Fibroblast of lung (primary cell): ENCODE data around the gene CCDC174. TPM values are rescaled to one million over a fixed set of nuclear protein-coding genes. Genes with fewer than 3 reads are reported as not detected.

ENCODE experiments used
- DNase-seq, 2 donors: peaks; one replicate each; pipeline versions ENCODE4 v3.0.0 to v3.0.0-alpha.2; 2010; ENCODE audit warnings: low read depth in 2 of 2
- H2AFZ ChIP-seq: 2 replicates; pipeline ENCODE4 v1.5.1; 2012; ENCODE audit warnings: low read length, control low read depth, inconsistent platforms
- H3K27ac ChIP-seq: 2 replicates; pipeline ENCODE4 v1.5.1; 2011; ENCODE audit warnings: low read length, control low read depth; ENCODE audit not compliant: insufficient read depth
- H3K27me3 ChIP-seq: 2 replicates; pipeline ENCODE4 v1.5.1; 2011; ENCODE audit warnings: mild to moderate bottlenecking, low read length; ENCODE audit not compliant: control insufficient read depth, insufficient read depth
- H3K36me3 ChIP-seq: 2 replicates; pipeline ENCODE4 v1.5.1; 2011; ENCODE audit warnings: low read length; ENCODE audit not compliant: control insufficient read depth, insufficient read depth
- H3K4me1 ChIP-seq: 2 replicates; pipeline ENCODE4 v1.5.1; 2011; ENCODE audit warnings: low read length; ENCODE audit not compliant: control insufficient read depth, insufficient read depth; ENCODE audit errors: extremely low read depth
- H3K4me2 ChIP-seq: 2 replicates; pipeline ENCODE4 v1.5.1; 2011; ENCODE audit warnings: low read length, control low read depth; ENCODE audit not compliant: insufficient read depth; ENCODE audit errors: extremely low read depth
- H3K4me3 ChIP-seq, 4 experiments: fragments of 200-600 bp in 1 of 4; sonication (generic) in 1 of 4; replicated peaks in 1 of 4; 2 replicates each; pipeline ENCODE4 v1.5.1; 2011 to 2016; ENCODE audit warnings: low read length in 4 of 4, low read depth in 3 of 4, mild to moderate bottlenecking in 3 of 4, control low read depth in 2 of 4, inconsistent platforms in 1 of 4, mixed read lengths in 1 of 4; ENCODE audit not compliant: insufficient read depth in 1 of 4; ENCODE audit errors: control extremely low read depth in 1 of 4
- H3K79me2 ChIP-seq: 2 replicates; pipeline ENCODE4 v1.5.1; 2012; ENCODE audit warnings: mild to moderate bottlenecking, low read length, inconsistent platforms; ENCODE audit not compliant: control insufficient read depth, insufficient read depth
- H3K9ac ChIP-seq: 2 replicates; pipeline ENCODE4 v1.5.1; 2011; ENCODE audit warnings: mild to moderate bottlenecking, low read length, control low read depth; ENCODE audit not compliant: insufficient read depth
- H3K9me3 ChIP-seq: 2 replicates; pipeline ENCODE4 v1.5.1; 2012; ENCODE audit warnings: low read depth, low read length; ENCODE audit not compliant: control insufficient read depth, insufficient read depth
- H4K20me1 ChIP-seq: 2 replicates; pipeline ENCODE4 v1.5.1; 2011; ENCODE audit warnings: low read length; ENCODE audit not compliant: control insufficient read depth, insufficient read depth; ENCODE audit errors: extremely low read depth
- CTCF ChIP-seq, 2 donors: IDR thresholded peaks in 1 of 2; conservative IDR thresholded peaks in 1 of 2; 1 replicate in 1 of 2; 2 replicates in 1 of 2; pipeline ENCODE4 v1.5.1; 2011 to 2012; ENCODE audit warnings: low read length in 2 of 2, control low read depth in 1 of 2, inconsistent platforms in 1 of 2, low read depth in 1 of 2, mild to moderate bottlenecking in 1 of 2
- EZH2 ChIP-seq: IDR thresholded peaks from 2 replicates; pipeline ENCODE4 v1.5.1; 2012; ENCODE audit warnings: low read length, control low read depth, mild to moderate bottlenecking; ENCODE audit errors: missing control alignments
- polyA plus RNA-seq, 2 donors: library from polyadenylated mRNA; depleted of rRNA in 1 of 2; stranded (reverse) in 1 of 2; unstranded in 1 of 2; fragments of >200 nt; gene quantifications; 2 replicates each; pipeline ENCODE4 v1.2.1, GENCODE V29; 2011 to 2012; ENCODE audit warnings: missing spikeins in 1 of 2
- total RNA-seq: library from RNA; depleted of rRNA; stranded (reverse); fragments of >200 nt; gene quantifications from 2 replicates; pipeline ENCODE4 v1.2.1, GENCODE V29; 2014

The CCDC174 gene
- total and polyA plus RNA-seq, 2 donors (not counting 1 experiment from before 2014, with no cell fraction given), result 12.7 to 14.4 TPM

GRCh38 chr3:14634763-14635400 lies 16.7 kb upstream of the CCDC174 start:
- no peaks in the 10 kb centered on the region for H3K9me3 ChIP-seq
- no peak overlapping the region for H2AFZ ChIP-seq
- TF ChIP-seq CTCF (conservative IDR thresholded peaks at IDR 0.05 in 1 of 2, IDR thresholded peaks at IDR 0.05 in 1 of 2; ENCODE audit: low read depth in 1 of 2, low read length in 2 of 2) (no peak), EZH2 (no peak)
- H3K9ac ChIP-seq, result no peak overlapping the region
- H3K4me2 ChIP-seq, result no peak overlapping the region
- H3K27me3 ChIP-seq, result no peaks in the 10 kb centered on the region
- H3K36me3 ChIP-seq, result no peaks in the 10 kb centered on the region
- H3K4me1 ChIP-seq, result no peaks in the 10 kb centered on the region
- H3K27ac ChIP-seq, result no peak overlapping the region
- H3K79me2 ChIP-seq, result no peaks in the 10 kb centered on the region
- peak in 1 of 2 donors; percentile 49 for DNase-seq
- H3K4me3 ChIP-seq, result no peak overlapping the region
- H4K20me1 ChIP-seq, result no peaks in the 10 kb centered on the region

GRCh38 chr3:14636496-14637087 lies 15.0 kb upstream of the CCDC174 start:
- H3K4me2 ChIP-seq, result no peak overlapping the region
- H3K36me3 ChIP-seq, result no peaks in the 10 kb centered on the region
- no peaks in the 10 kb centered on the region for H3K79me2 ChIP-seq
- H3K9me3 ChIP-seq, result no peaks in the 10 kb centered on the region
- H4K20me1 ChIP-seq, result no peaks in the 10 kb centered on the region
- H3K4me1 ChIP-seq, result no peaks in the 10 kb centered on the region
- H3K9ac ChIP-seq, result no peak overlapping the region
- no peak overlapping the region for H2AFZ ChIP-seq
- TF ChIP-seq CTCF (conservative IDR thresholded peaks at IDR 0.05 in 1 of 2, IDR thresholded peaks at IDR 0.05 in 1 of 2; ENCODE audit: low read depth in 1 of 2, low read length in 2 of 2), result no peak
- TF ChIP-seq EZH2, result no peak
- H3K4me3 ChIP-seq, result no peak overlapping the region
- no peak for DNase-seq
- no peaks in the 10 kb centered on the region for H3K27me3 ChIP-seq
- H3K27ac ChIP-seq, result no peak overlapping the region

DNA sequence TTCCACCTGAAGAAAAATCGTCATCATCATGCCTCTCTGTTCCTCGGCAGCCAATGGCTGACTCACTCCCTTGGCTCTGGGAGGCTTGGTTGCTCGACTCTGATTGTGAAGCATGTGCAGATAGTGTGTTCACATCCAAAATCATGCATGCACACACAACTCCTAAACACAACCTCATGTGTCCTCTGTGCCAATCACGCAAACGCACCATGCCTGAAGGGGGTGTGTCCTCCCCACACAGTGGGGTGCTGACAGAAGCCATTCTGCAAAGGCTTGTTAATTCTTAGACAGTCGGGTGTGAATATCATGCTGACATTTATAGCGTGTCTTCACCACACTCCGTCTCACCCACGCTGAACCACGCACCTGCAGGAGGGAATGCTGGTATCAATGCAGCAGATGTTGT lies 11.4 kb upstream of the CCDC174 start:
- no peaks in the 10 kb centered on the region for H4K20me1 ChIP-seq
- H3K9me3 ChIP-seq, result no peaks in the 10 kb centered on the region
- H3K4me3 ChIP-seq, result no peak overlapping the region
- H3K27ac ChIP-seq, result no peak overlapping the region
- TF ChIP-seq EZH2 (no peak), CTCF (conservative IDR thresholded peaks at IDR 0.05 in 1 of 2, IDR thresholded peaks at IDR 0.05 in 1 of 2; ENCODE audit: low read depth in 1 of 2, low read length in 2 of 2) (no peak)
- H3K4me1 ChIP-seq, result no peaks in the 10 kb centered on the region
- H3K9ac ChIP-seq, result no peak overlapping the region
- no peaks in the 10 kb centered on the region for H3K36me3 ChIP-seq
- H3K27me3 ChIP-seq, result peaks cover 2% of the 10 kb centered on the region
- H3K79me2 ChIP-seq, result no peaks in the 10 kb centered on the region
- no peak overlapping the region for H2AFZ ChIP-seq
- H3K4me2 ChIP-seq, result no peak overlapping the region
- DNase-seq, result peak in 1 of 2 donors; percentile 8
